Activated CD4-positive, alpha-beta T cell treated with anti-CD3 and anti-CD28 coated beads, Interleukin-2, amount 50 U/mL, for 48 hours (primary cell): ENCODE measurements around the gene HGF.

Experiments
- DNase-seq, 2 experiments: peaks; one replicate each; pipeline ENCODE4 v3.0.0-alpha.2; 2020

Gene HGF

GRCh38 chr7:81676105-81676811, 93.6 kb downstream of the HGF start:
- no peak for DNase-seq

DNA sequence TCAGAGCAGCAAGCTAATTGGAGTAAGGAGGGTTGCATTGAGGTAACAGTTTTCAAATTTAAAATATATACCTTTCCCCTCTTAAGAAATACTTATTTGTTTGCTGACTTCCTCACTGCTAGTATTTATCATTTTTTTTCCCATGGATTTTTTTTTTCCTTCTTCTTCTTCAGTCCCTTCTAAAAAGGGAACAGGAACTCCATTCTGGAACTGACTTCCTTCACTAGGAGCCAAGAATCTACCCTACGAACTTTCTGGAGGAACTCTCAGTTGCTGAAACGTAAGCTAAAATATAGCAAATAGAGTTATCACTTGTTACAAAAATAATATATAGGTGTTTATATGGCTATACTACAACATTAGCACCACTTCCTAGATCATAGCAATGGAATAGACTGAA, 95.4 kb downstream of the HGF start:
- DNase-seq = no peak

GRCh38 chr7:81672872-81673271, 97.0 kb downstream of the HGF start:
- no peak for DNase-seq

- no peak for DNase-seq
Measured at GRCh38 chr7:81669476-81670105, 100.3 kb downstream of the HGF start.

DNA sequence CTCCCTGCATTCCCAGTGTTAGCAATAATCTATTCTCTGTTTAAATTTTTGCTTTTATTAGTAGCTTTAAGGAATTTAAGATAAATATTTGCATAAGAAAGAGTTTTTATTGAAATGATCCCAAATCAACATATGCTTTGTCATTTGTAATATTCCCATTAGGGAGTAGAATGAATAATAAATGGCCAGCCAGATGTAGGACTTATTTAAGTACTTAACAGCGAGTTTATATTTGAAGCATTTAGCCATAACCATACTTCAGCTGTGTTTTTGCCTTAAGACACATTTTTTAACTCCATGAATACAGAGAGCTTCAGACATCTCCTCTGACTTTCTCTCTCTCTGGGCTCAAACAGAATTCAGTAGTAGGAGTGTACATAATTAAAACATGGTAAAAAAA, 103.6 kb downstream of the HGF start:
- DNase-seq = no peak

DNA sequence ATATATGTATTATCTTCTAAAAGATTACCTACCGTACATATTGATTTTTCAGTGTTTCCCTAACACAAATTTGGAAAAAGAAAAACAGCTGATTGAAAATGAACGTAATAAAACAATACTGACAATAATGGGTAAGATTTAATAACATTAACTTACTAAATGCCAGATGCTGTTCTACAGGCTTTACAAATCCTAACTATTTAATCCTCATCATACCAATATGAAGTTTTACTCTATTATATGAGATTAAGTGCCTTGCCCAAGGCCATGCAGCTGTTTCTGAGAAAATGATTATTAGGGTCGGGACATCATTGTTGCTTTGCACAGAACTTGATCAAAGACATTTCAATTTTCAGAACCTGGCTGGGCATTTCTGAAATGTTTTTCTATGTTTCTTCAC, 104.6 kb downstream of the HGF start:
- no peak for DNase-seq

DNA sequence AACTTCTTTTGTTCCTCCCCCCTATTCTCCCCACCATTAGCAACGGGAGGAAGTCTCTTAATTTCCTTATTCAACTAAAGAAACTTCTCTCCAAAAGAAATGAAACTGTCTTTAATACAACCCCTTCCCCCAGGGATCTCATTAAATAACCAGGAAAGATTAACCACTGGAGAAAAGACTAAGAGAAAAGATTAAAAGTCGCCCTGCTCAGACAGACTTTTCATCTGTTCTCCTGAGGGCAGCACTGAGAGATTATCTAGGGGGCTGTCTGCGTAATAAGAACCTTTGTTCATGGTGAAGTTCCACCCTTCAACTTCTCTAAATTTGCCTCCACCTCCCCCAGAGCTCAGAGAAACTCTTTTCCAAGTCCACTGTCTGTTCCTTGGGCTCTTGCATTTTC, 105.5 kb downstream of the HGF start:
- DNase-seq = no peak

DNA sequence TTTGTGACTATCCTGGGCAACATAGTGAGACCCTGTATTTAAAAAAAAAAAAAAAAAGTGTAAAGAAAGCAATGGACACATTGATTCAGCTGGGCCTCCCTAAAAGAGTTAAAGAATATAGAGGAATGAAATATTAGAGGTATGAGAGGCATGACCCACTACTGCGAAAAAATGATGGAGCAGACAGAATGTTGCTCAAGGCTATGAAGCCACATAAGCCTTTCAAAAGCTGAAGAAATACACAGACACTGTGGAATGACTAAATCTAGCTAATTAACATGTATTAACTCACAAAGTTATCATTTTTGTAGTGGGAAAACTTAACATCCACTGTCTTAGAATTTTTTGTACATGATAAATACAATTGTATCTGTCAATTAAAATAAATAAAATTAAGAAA, 107.3 kb downstream of the HGF start:
- no peak for DNase-seq

- DNase-seq = no peak
Measured at GRCh38 chr7:81659697-81660395, 110.0 kb downstream of the HGF start.

- DNase-seq = no peak
Measured at GRCh38 chr7:81657551-81657950, 112.3 kb downstream of the HGF start.

DNA sequence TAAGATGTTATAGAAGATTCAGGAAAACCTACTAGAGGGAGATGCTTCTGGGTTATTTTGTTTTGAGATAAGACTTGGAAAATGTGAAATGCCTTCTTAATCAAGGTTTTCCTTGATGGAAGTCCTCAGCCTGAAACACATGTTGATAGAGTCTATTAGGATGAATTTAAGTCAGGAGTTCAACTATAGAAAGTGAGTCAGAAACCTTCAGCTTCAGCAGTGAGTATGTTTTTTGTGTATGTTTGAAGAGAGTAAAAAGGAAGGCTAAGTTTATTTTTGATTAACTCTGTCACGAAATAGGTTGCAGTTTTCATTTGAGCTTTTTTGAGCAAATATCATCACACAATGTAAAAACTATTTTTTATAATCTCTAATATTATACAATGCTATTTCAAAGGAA, 114.6 kb downstream of the HGF start:
- DNase-seq = no peak

GRCh38 chr7:81652225-81652624, 117.6 kb downstream of the HGF start:
- DNase-seq = no peak
